PC-3 (cell line): ENCODE data around the gene PLCE1. TPM values are rescaled to one million over a fixed set of nuclear protein-coding genes. Genes with fewer than 3 reads are reported as not detected.

Experiments used
- ATAC-seq: fragments of 200-7000 bp; cut with Tn5 transposase; 2 replicates; pipeline ENCODE4 v1.9.1; 2020; ENCODE audit warnings: mild to moderate bottlenecking, moderate library complexity
- BruUV-seq: library from RNA; stranded (reverse); fragments of 400-500 nt; replicated peaks from 2 replicates; lab custom pipeline; 2021; lab: Mats Ljungman, UMichigan
- CTCF ChIA-PET: fragments of 300-600 bp; sonication (Branson Sonifier 250); formaldehyde crosslinking; loops from one replicate; lab custom pipeline; 2022; ENCODE audit warnings: antibody characterized with exemption; lab: Charles Lee
- POLR2A ChIA-PET: fragments of 300-600 bp; sonication (Branson Sonifier 250); formaldehyde crosslinking; loops from one replicate; lab custom pipeline; 2022; ENCODE audit warnings: antibody characterized with exemption; ENCODE audit not compliant: unreplicated experiment; lab: Charles Lee
- DNase-seq: peaks from one replicate; pipeline ENCODE4 v3.0.0-alpha.2; 2015
- H2AFZ ChIP-seq: fragments of 300-600 bp; sonication (generic); 2 replicates; pipeline ENCODE4 v1.6.0; 2016; ENCODE audit warnings: antibody characterized with exemption, low read length
- H3F3A ChIP-seq: fragments of 300-600 bp; sonication (generic); one replicate; pipeline ENCODE4 v1.6.0; 2017; ENCODE audit warnings: antibody characterized with exemption, low read length, control low read depth, mild to moderate bottlenecking; ENCODE audit not compliant: unreplicated experiment
- H3K27ac ChIP-seq: fragments of 300-600 bp; sonication (generic); 2 replicates; pipeline ENCODE4 v1.5.1; 2016; ENCODE audit warnings: mild to moderate bottlenecking, low read length
- H3K27me3 ChIP-seq: fragments of 300-600 bp; sonication (generic); 2 replicates; pipeline ENCODE4 v1.6.1; 2016; ENCODE audit warnings: low read length, mixed read lengths
- H3K36me3 ChIP-seq: fragments of 300-600 bp; sonication (generic); 2 replicates; pipeline ENCODE4 v1.6.1; 2016; ENCODE audit warnings: low read depth, mixed run types, low read length, mixed read lengths
- H3K4me1 ChIP-seq: fragments of 300-600 bp; sonication (generic); 2 replicates; pipeline ENCODE4 v1.5.1; 2016; ENCODE audit warnings: low read length; ENCODE audit not compliant: insufficient read depth
- H3K4me2 ChIP-seq: fragments of 300-600 bp; sonication (generic); 2 replicates; pipeline ENCODE4 v1.6.0; 2016; ENCODE audit warnings: low read length
- H3K4me3 ChIP-seq: fragments of 300-600 bp; sonication (generic); 2 replicates; pipeline ENCODE4 v1.5.1; 2016; ENCODE audit warnings: mild to moderate bottlenecking, low read length, mixed read lengths
- H3K79me2 ChIP-seq: fragments of 300-600 bp; sonication (generic); 2 replicates; pipeline ENCODE4 v1.6.1; 2017; ENCODE audit warnings: low read length, mixed read lengths
- H3K9ac ChIP-seq: fragments of 300-600 bp; sonication (generic); 2 replicates; pipeline ENCODE4 v1.6.0; 2016; ENCODE audit warnings: mild to moderate bottlenecking, low read length
- H3K9me2 ChIP-seq: fragments of 300-600 bp; sonication (generic); replicated peaks from 2 replicates; pipeline ENCODE4 v1.6.1; 2016; ENCODE audit warnings: mixed run types, low read length, mixed read lengths
- H3K9me3 ChIP-seq: fragments of 300-600 bp; sonication (generic); 2 replicates; pipeline ENCODE4 v1.6.1; 2016; ENCODE audit warnings: low read length, mixed read lengths
- H4K20me1 ChIP-seq: fragments of 300-600 bp; sonication (generic); 2 replicates; pipeline ENCODE4 v1.6.1; 2016; ENCODE audit warnings: low read length, mixed read lengths
- CTCF ChIP-seq: fragments of 300-600 bp; sonication (generic); conservative IDR thresholded peaks from 2 replicates; pipeline ENCODE4 v1.5.1; 2017; ENCODE audit warnings: antibody characterized with exemption, low read depth, mild to moderate bottlenecking, low read length
- EZH2 ChIP-seq: fragments of 300-600 bp; sonication (generic); IDR thresholded peaks from one replicate; pipeline ENCODE4 v1.6.1; 2017; ENCODE audit warnings: antibody characterized with exemption, mild to moderate bottlenecking, low read length; ENCODE audit not compliant: unreplicated experiment
- EZH2phosphoT487 ChIP-seq: fragments of 300-600 bp; sonication (generic); IDR thresholded peaks from 2 replicates; pipeline ENCODE4 v1.6.1; 2018; ENCODE audit warnings: mild to moderate bottlenecking, antibody characterized with exemption, low read length, borderline replicate concordance
- intact Hi-C: fragments of 100-400 bp; cut with micrococcal nuclease; formaldehyde crosslinking; loops from 2 replicates; pipeline ENCODE4 v1.9.0; 2023
- total RNA-seq: library from RNA; depleted of rRNA; stranded (reverse); fragments of >200 nt; gene quantifications from 2 replicates; pipeline ENCODE4 v1.2.3, GENCODE V29; 2014

PLCE1 gene
- total RNA-seq, 1 experiment from 2014 or later, result 11.4 TPM

GRCh38 chr10:93947055-93947454 is 46.7 kb upstream of the PLCE1 start:
- Histone ChIP-seq H3K4me2 (no peak overlapping the region), H3K27ac (no peak overlapping the region), H4K20me1 (no peaks in the 10 kb centered on the region), H3K4me1 (no peaks in the 10 kb centered on the region), H3K36me3 (no peaks in the 10 kb centered on the region), H3K9me2 (no peaks in the 10 kb centered on the region), H3K4me3 (no peak overlapping the region), H3K27me3 (no peaks in the 10 kb centered on the region), H2AFZ (no peak overlapping the region), H3K9me3 (no peaks in the 10 kb centered on the region), H3F3A (no peaks in the 10 kb centered on the region), H3K79me2 (no peaks in the 10 kb centered on the region), H3K9ac (no peak overlapping the region)
- ATAC-seq, result no peak
- no TSS peak for BruUV-seq
- intact Hi-C loops, result no loop called here
- POLR2A ChIA-PET, result no interaction called here
- CTCF ChIA-PET, result no interaction called here
- no peak for TF ChIP-seq EZH2phosphoT487
- no peak for TF ChIP-seq EZH2
- TF ChIP-seq CTCF, result no peak
- peak; percentile 16 for DNase-seq

GRCh38 chr10:93947524-93947923 is 46.2 kb upstream of the PLCE1 start:
- Histone ChIP-seq H3K4me3 (no peak overlapping the region), H3K4me1 (no peaks in the 10 kb centered on the region), H3K4me2 (no peak overlapping the region), H3K9ac (no peak overlapping the region), H3K9me3 (no peaks in the 10 kb centered on the region), H3K36me3 (no peaks in the 10 kb centered on the region), H3K27ac (no peak overlapping the region), H3F3A (no peaks in the 10 kb centered on the region), H2AFZ (no peak overlapping the region), H3K27me3 (no peaks in the 10 kb centered on the region), H4K20me1 (no peaks in the 10 kb centered on the region), H3K9me2 (no peaks in the 10 kb centered on the region), H3K79me2 (no peaks in the 10 kb centered on the region)
- ATAC-seq (no peak), DNase-seq (no peak)
- BruUV-seq, result no TSS peak
- POLR2A ChIA-PET, result no interaction called here
- TF ChIP-seq EZH2 (no peak), EZH2phosphoT487 (no peak), CTCF (no peak)
- CTCF ChIA-PET, result no interaction called here
- intact Hi-C loops, result no loop called here

DNA sequence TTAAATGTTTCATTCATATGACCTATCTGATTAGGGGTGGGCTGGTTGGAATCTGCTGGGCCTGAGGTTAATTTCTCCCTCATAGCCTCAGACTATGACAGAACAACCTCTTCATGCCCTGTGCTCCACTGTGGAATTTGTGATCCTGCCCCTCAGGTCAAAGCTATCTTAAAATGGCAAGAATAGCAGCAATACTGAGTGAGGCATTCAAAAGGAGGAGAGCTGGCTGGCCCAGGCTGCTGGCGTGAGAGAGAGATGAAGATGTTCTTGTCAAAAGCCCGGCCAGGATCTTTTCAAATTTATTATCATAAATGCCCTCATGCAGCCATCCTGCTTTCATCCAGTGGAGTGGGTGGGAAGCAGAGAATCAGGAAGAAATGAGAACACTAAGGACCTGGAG is 41.8 kb upstream of the PLCE1 start:
- intact Hi-C loops, result no loop called here
- ChIA-PET CTCF (no interaction called here), POLR2A (no interaction called here)
- BruUV-seq, result no TSS peak
- no peak for TF ChIP-seq EZH2
- no peak for TF ChIP-seq EZH2phosphoT487
- TF ChIP-seq CTCF, result no peak
- H3K4me3 ChIP-seq, result no peak overlapping the region
- H3K36me3 ChIP-seq, result no peaks in the 10 kb centered on the region
- no peak overlapping the region for H2AFZ ChIP-seq
- peaks cover 7% of the 10 kb centered on the region for H3F3A ChIP-seq
- no peaks in the 10 kb centered on the region for H3K9me3 ChIP-seq
- ATAC-seq (no peak), DNase-seq (no peak)
- no peak overlapping the region for H3K4me2 ChIP-seq
- H4K20me1 ChIP-seq, result no peaks in the 10 kb centered on the region
- H3K9me2 ChIP-seq, result no peaks in the 10 kb centered on the region
- no peaks in the 10 kb centered on the region for H3K27me3 ChIP-seq
- H3K27ac ChIP-seq, result no peak overlapping the region
- no peak overlapping the region for H3K9ac ChIP-seq
- H3K4me1 ChIP-seq, result peaks cover 26% of the 10 kb centered on the region
- H3K79me2 ChIP-seq, result no peaks in the 10 kb centered on the region
